GM19240 (cell line): ENCODE data around the gene NNMT.

Experiments
- DNase-seq: peaks from one replicate; pipeline ENCODE4 v3.0.0; 2011; ENCODE audit warnings: low spot score; ENCODE audit not compliant: insufficient read length

Gene NNMT

GRCh38 chr11:114263513-114264170 is 32.6 kb upstream of the NNMT start:
- no peak for DNase-seq

- DNase-seq = no peak
Observed at GRCh38 chr11:114264381-114264780, 31.8 kb upstream of the NNMT start.

DNA sequence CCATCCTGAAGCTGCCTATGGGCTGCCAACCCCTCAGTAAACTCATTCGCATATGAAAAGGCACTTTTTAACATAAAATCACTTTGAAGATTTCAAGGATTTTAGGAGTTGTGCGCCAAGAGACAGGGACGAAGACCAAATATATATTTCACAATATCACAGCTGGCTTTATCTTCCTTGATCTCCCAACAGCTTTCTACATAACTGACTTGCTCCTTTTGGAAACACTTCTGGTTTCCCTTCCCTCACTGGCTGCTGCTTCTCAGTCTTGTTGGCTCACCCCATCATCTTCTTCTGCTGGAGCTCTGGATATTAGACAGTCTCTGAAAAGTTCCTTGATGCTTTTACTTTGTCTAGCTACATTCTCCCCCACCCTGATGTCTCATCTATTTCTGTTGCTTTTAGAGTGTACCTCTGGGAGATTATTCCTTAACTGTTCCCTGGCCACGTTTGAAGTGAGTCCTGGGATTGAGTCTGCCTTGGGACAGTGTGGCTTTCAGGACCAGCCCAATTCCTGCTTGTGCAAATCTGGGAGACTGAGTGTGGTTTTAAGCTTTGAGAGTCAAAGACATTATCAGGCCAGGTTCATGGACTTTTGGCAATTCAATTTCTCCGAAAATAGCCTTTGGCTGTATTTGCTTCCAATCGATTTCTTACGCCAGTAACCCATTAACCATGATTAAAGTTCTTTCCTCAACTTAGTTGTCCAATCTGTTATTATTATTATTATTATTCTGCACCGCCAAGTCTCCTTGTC is 30.9 kb upstream of the NNMT start:
- DNase-seq = no peak

GRCh38 chr11:114269498-114269897 is 26.7 kb upstream of the NNMT start:
- DNase-seq = no peak

- DNase-seq = no peak
Observed at GRCh38 chr11:114270531-114271270, 25.5 kb upstream of the NNMT start.

GRCh38 chr11:114271316-114271715 is 24.9 kb upstream of the NNMT start:
- no peak for DNase-seq

DNA sequence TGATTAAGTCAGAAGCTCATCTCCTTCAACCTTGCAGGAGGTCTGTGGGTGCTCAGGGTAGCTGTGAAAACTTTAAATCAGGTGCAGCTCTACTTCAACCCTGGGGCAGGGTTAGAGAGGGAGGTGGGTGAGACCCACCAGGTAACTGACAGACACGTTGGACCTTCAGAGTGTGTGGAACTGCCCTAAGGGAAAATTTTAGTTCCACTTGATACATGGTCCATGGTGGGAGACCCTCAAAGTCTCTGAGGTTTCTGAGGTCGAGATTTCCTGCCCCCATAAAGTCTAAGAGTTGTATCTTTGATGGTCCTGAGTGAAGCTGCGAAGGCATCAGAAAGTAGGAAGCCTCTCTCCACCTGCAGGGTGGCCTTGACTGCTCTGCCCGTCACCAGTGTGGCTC is 23.9 kb upstream of the NNMT start:
- DNase-seq = no peak

DNA sequence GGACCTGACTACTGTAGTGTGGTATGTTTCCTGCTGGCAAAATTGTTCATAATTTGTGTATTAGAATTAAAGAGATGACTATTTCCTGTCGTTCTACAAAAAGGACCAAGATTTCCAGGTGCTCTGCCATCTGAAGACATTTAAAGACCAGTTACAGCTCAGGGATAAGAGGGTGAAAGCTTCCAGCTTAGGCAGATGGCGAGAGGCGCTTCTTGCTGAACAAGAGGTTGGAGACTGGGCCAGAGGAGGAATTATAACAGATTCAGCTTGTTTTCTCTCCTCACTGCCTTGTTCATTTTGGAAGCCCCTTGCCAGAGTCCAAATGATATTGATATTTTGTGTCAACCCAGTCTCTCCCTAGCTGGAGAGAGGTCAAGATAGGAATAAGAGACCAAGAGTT is 23.1 kb upstream of the NNMT start:
- DNase-seq = no peak

DNA sequence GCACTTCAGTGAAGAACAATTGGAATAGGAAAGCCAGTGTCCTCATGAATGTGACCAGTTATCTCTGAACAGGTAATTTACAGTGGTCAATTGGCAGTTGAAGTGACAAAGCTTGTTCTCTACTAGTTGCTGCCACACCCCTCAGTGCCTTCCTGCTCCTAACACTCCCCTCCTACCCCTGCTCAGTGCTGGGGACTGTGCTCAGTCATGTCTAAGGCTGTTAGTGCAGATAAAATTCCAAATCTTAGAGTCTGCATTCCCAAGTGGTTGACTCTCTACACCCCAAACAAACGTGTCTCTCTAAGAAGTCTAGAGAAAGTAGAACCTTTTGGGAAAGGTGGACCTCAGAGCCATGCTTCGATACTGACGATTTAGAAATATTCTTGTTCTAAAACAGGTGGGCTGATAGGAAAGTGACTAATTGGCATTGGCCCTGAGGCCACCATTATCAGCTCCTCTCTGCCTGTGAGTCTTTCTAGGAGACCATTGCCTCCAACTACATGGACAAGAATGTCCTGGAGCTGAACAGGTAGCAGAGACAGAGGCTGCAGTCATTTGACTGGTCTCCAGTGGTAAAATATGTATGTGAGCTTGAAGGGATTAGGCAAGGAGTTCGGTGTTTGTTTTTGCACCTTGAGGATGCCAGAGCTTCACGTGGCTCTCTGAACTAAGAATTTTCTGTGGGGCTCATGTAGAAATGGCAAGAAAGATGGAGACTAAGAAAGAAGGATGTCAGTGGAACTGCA is 22.1 kb upstream of the NNMT start:
- DNase-seq = no peak

DNA sequence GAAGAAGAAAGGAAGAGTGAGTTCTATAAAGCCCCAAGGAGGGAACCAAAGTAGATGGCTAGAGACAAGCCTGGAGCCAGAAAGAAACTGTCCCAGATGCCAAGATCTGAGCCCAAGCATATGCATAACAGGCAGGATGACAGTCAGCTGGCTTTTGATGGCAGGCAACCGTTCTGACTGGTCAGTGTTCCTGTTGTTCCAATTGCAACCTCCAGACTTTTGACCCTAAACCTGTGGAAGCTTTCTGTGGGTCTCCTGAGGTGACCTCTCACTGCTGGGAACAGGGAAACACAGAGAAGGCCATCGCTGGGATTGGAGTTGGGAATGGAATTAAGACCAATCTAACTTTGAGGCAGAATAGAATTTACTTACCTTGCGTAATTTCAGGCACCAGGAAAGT is 21.6 kb upstream of the NNMT start:
- DNase-seq = no peak

GRCh38 chr11:114275280-114275679 is 20.9 kb upstream of the NNMT start:
- no peak for DNase-seq

GRCh38 chr11:114276077-114276476 is 20.1 kb upstream of the NNMT start:
- DNase-seq = no peak

GRCh38 chr11:114277637-114278341 is 18.4 kb upstream of the NNMT start:
- no peak for DNase-seq

DNA sequence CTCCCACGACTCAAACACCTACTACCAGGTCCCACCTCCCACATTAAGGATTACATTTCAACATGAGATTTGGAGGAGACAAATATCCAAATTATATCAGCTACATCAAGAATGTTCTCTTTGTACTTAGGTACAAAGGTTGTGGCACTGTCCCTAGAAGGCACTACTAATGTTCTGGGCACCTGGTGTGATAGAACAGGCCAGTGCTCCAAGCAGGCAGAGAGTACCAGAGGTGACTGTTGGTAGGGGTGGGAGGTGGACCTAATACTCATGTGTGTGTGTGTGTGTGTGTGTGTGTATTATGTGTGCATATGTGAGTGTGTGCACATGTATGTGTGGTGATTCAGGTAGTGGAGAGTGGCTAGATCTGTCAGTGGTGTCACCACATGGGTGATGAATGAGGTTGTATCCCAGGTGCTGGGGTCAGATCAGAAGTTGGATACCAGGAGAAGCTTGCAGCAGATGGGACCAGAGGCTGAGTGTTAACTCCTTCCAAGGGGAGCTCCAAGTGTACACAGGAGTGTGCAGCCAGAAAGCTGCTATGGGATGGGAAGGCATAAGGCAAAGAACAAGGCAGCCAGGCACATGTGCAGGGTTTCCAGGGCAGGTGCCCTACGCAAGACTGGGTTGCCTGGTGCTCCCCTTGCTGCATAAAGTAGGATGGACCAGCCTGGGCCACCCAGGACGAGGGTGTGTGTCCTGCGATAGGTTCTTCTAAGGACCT is 17.7 kb upstream of the NNMT start:
- no peak for DNase-seq

GRCh38 chr11:114279792-114280546 is 16.2 kb upstream of the NNMT start:
- no peak for DNase-seq

DNA sequence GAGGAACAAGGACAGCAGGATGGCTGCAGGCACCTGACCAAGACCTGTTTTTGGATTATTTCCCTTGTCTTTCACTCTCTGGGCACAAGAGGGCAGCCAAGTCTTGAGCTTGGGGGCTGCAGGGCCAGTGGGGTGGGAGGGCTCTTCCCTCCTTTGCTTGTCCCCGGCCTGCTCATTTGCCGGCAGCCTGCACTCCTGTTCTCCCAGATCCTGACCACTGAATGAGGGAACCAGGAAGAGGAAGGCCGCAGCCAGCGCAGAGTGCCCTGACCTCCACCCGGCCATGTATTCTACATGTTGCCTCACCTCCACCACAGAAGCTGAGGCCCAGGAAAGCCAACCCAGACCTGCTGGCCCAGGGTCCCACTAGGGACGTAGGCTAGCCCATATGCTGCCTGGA is 15.5 kb upstream of the NNMT start:
- DNase-seq = no peak

- no peak for DNase-seq
Observed at GRCh38 chr11:114281388-114281956, 14.7 kb upstream of the NNMT start.

GRCh38 chr11:114282488-114282887 is 13.7 kb upstream of the NNMT start:
- no peak for DNase-seq

- no peak for DNase-seq
Observed at GRCh38 chr11:114283422-114283821, 12.8 kb upstream of the NNMT start.
